IPS-20b (cell line): ENCODE results near the gene ARHGAP26.

Experiments used
- H3K27ac ChIP-seq: one replicate; pipeline ENCODE4 v1.5.1; 2013; ENCODE audit warnings: low read length
- H3K27me3 ChIP-seq: 2 replicates; pipeline ENCODE4 v1.6.1; 2013; ENCODE audit warnings: mild to moderate bottlenecking, low read length, inconsistent platforms; ENCODE audit not compliant: insufficient read depth
- H3K36me3 ChIP-seq: 2 replicates; pipeline ENCODE4 v1.6.1; 2013; ENCODE audit warnings: low read depth, mild to moderate bottlenecking, inconsistent platforms, low read length, moderate library complexity; ENCODE audit not compliant: insufficient read depth
- H3K4me1 ChIP-seq: 2 replicates; pipeline ENCODE4 v1.6.1; 2013; ENCODE audit warnings: mild to moderate bottlenecking, control low read depth, inconsistent platforms, low read length, moderate library complexity; ENCODE audit not compliant: insufficient read depth
- H3K4me3 ChIP-seq: 2 replicates; pipeline ENCODE4 v1.5.1; 2013; ENCODE audit warnings: mild to moderate bottlenecking, low read length, inconsistent platforms
- H3K9ac ChIP-seq: 2 replicates; pipeline ENCODE4 v1.6.1; 2013; ENCODE audit warnings: low read depth, mild to moderate bottlenecking, inconsistent platforms, low read length, moderate library complexity
- H3K9me3 ChIP-seq: 2 replicates; pipeline ENCODE4 v1.6.1; 2013; ENCODE audit warnings: mild to moderate bottlenecking, low read depth, low read length, inconsistent platforms; ENCODE audit not compliant: insufficient read depth

ARHGAP26 gene

DNA sequence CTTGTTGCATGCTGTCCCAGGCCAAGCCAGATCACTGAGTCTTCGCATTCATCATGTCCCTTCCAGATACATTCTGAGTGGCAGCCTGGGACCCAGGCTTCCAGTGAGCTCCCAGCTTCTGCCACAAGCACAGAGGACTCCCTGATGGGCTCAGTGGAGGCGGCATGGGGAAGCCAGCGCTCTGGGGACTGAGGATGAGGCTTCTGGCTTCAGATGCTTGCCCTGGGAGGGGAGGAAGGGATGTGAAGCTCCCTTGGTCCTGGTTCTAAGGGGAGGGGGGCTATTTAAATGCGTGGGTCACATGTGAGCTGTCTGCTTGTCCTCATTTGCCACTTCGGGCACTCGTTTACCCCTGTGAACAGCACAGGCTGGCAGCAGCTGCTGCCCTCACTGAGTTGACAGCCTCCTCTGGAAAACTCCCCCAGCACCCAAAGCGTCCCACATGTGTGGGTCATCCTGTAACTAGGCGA is 459.3 kb downstream of the ARHGAP26 start:
- Histone ChIP-seq H3K36me3 (no peaks in the 10 kb centered on the region), H3K27ac (no peak overlapping the region), H3K4me1 (no peaks in the 10 kb centered on the region; the same call in 1 of the 2 replicates), H3K9ac (no peak overlapping the region), H3K27me3 (no peaks in the 10 kb centered on the region), H3K9me3 (no peaks in the 10 kb centered on the region), H3K4me3 (no peak overlapping the region)

GRCh38 chr5:143229896-143230675 is 459.9 kb downstream of the ARHGAP26 start:
- Histone ChIP-seq H3K4me3 (no peak overlapping the region), H3K36me3 (no peaks in the 10 kb centered on the region), H3K4me1 (no peaks in the 10 kb centered on the region; the same call in 1 of the 2 replicates), H3K27ac (no peak overlapping the region), H3K27me3 (no peaks in the 10 kb centered on the region), H3K9ac (no peak overlapping the region), H3K9me3 (no peaks in the 10 kb centered on the region)

DNA sequence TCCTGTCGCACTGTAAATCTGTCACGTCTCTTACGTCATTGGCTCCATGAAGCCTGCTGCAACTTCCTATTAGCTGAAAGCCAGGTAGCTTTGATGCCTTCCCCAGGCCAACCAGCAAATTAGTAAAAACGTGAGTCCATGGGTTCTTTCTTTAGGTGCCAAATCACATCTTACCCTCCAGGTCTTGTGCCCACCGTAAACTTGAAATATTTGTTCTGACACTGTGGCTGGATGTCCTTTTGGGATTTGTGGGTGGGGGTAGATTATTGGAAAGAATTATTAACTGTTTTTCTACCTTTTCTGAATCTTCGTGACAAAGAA is 460.5 kb downstream of the ARHGAP26 start:
- no peak overlapping the region for H3K4me3 ChIP-seq
- H3K9me3 ChIP-seq = no peaks in the 10 kb centered on the region
- no peaks in the 10 kb centered on the region for H3K36me3 ChIP-seq
- H3K9ac ChIP-seq = no peak overlapping the region
- no peaks in the 10 kb centered on the region; the same call in 1 of the 2 replicates for H3K4me1 ChIP-seq
- H3K27me3 ChIP-seq = no peaks in the 10 kb centered on the region
- H3K27ac ChIP-seq = no peak overlapping the region

- H3K27ac ChIP-seq = no peak overlapping the region
- H3K4me3 ChIP-seq = no peak overlapping the region
- no peaks in the 10 kb centered on the region for H3K27me3 ChIP-seq
- H3K9me3 ChIP-seq = no peaks in the 10 kb centered on the region
- no peak overlapping the region for H3K9ac ChIP-seq
- H3K36me3 ChIP-seq = no peaks in the 10 kb centered on the region
- no peaks in the 10 kb centered on the region; the same call in 1 of the 2 replicates for H3K4me1 ChIP-seq
Measured at GRCh38 chr5:143231416-143231815, 461.2 kb downstream of the ARHGAP26 start.

GRCh38 chr5:143231973-143232812 is 462.0 kb downstream of the ARHGAP26 start:
- H3K27me3 ChIP-seq = no peaks in the 10 kb centered on the region
- H3K4me3 ChIP-seq = no peak overlapping the region
- H3K4me1 ChIP-seq = no peaks in the 10 kb centered on the region; the same call in 1 of the 2 replicates
- H3K27ac ChIP-seq = no peak overlapping the region
- H3K9ac ChIP-seq = no peak overlapping the region
- no peaks in the 10 kb centered on the region for H3K9me3 ChIP-seq
- no peaks in the 10 kb centered on the region for H3K36me3 ChIP-seq

- Histone ChIP-seq H3K4me1 (no peaks in the 10 kb centered on the region; the same call in 1 of the 2 replicates), H3K9me3 (no peaks in the 10 kb centered on the region), H3K27ac (no peak overlapping the region), H3K4me3 (no peak overlapping the region), H3K9ac (no peak overlapping the region), H3K36me3 (no peaks in the 10 kb centered on the region), H3K27me3 (no peaks in the 10 kb centered on the region)
Measured at GRCh38 chr5:143233031-143233430, 462.9 kb downstream of the ARHGAP26 start.

DNA sequence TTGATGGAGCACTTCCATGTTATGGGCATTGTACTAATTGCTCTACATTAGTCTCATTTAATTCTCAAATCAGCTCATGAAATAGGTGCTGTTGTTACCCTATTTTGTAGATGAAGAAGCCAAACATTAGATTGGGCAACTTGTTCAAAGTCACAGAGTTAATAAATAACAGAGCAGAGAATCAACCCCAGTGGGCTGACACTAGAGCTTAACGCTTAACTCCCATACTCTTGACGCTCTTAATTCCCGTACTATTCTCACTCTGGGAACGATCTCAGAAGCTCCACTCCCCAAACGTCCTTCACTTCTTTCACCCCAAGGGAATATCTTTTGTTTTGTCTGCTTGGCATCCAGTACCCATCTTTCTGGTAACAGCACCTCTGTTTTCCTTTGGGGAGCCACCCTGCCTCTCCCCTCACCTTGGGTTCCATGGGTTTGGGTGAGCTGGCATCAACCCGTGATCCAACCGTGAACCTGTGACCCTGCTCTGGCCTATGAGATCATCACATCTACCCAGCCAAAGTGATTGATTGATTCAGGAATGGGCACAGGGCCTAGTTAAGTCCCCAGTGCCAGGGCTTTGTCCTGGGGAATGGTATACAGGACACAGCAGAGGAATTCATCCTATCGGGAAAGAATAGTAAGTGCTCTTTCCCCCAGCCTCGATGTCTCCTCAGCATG is 464.1 kb downstream of the ARHGAP26 start:
- H3K27me3 ChIP-seq = no peaks in the 10 kb centered on the region
- H3K4me1 ChIP-seq = no peaks in the 10 kb centered on the region; the same call in 1 of the 2 replicates
- no peaks in the 10 kb centered on the region for H3K36me3 ChIP-seq
- no peak overlapping the region for H3K9ac ChIP-seq
- H3K9me3 ChIP-seq = no peaks in the 10 kb centered on the region
- no peak overlapping the region for H3K4me3 ChIP-seq
- H3K27ac ChIP-seq = no peak overlapping the region

DNA sequence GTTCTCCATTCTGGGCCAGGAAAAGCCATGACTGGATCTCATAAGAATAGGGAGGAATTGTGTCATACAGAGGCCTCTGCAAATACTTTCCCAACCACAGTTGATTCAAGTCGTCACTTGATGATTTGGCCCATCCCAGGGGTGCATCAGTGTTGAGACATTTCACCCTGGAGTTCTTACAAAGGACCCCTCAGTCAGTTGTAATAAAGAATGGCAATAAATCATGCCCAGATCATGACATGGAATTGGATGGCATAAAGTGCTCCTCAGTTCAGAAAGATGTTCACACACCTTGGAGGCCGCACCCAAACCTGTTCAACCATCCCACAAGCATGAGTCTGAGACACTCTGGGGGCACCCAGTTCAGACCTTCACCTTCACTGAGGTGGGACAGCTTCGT is 465.2 kb downstream of the ARHGAP26 start:
- H3K9ac ChIP-seq = no peak overlapping the region
- no peaks in the 10 kb centered on the region for H3K9me3 ChIP-seq
- H3K27me3 ChIP-seq = no peaks in the 10 kb centered on the region
- no peaks in the 10 kb centered on the region; the same call in 1 of the 2 replicates for H3K4me1 ChIP-seq
- no peak overlapping the region for H3K4me3 ChIP-seq
- H3K36me3 ChIP-seq = no peaks in the 10 kb centered on the region
- no peak overlapping the region for H3K27ac ChIP-seq

GRCh38 chr5:143236682-143237081 is 466.5 kb downstream of the ARHGAP26 start:
- no peaks in the 10 kb centered on the region for H3K36me3 ChIP-seq
- no peak overlapping the region for H3K27ac ChIP-seq
- H3K9me3 ChIP-seq = no peaks in the 10 kb centered on the region
- no peak overlapping the region for H3K9ac ChIP-seq
- no peak overlapping the region for H3K4me3 ChIP-seq
- H3K27me3 ChIP-seq = no peaks in the 10 kb centered on the region
- H3K4me1 ChIP-seq = no peaks in the 10 kb centered on the region

DNA sequence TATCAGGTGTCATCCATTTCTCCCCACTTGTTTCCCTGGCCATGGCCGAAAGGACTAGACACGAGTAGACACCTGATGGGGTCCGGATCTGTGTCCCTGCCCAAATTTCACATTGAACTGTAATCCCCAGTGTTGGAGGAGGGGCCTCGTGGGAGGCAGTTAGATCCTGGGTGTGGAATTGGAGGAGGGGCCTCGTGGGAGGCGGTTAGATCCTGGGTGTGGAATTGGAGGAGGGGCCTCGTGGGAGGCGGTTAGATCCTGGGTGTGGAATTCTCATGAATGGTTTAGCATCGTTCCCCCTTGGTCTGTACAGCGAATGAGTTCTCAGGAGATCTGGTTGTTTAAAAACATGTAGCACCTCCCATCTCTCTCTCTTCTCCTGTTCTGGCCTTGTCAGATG is 467.5 kb downstream of the ARHGAP26 start:
- H3K4me1 ChIP-seq = no peaks in the 10 kb centered on the region
- H3K9me3 ChIP-seq = no peaks in the 10 kb centered on the region
- H3K27me3 ChIP-seq = no peaks in the 10 kb centered on the region
- no peak overlapping the region for H3K4me3 ChIP-seq
- H3K36me3 ChIP-seq = no peaks in the 10 kb centered on the region
- no peak overlapping the region for H3K9ac ChIP-seq
- H3K27ac ChIP-seq = no peak overlapping the region

- H3K27me3 ChIP-seq = no peaks in the 10 kb centered on the region
- H3K9me3 ChIP-seq = no peaks in the 10 kb centered on the region
Measured at GRCh38 chr5:143238620-143239019, 468.4 kb downstream of the ARHGAP26 start.

More at GRCh38 chr5:143238620-143239019, 468.4 kb downstream of the ARHGAP26 start:
- H3K36me3 ChIP-seq = no peaks in the 10 kb centered on the region
- H3K27ac ChIP-seq = no peak overlapping the region
- H3K9ac ChIP-seq = no peak overlapping the region
- H3K4me3 ChIP-seq = no peak overlapping the region
- no peaks in the 10 kb centered on the region for H3K4me1 ChIP-seq
